HepG2 (cell line): ENCODE measurements around the gene RARA. TPM values are rescaled to one million over a fixed set of nuclear protein-coding genes. Genes with fewer than 3 reads are reported as not detected.

ENCODE experiments used
- GABPB1 ChIP-seq: IDR thresholded peaks from 2 replicates; pipeline ENCODE4 v1.6.1; 2016; ENCODE audit warnings: mild to moderate bottlenecking, missing genetic modification reagents, moderate library complexity, missing compliant biosample characterization
- HIVEP1 ChIP-seq: sonication (generic); formaldehyde crosslinking; IDR thresholded peaks from 2 replicates; pipeline ENCODE4 v1.4.0; 2020; ENCODE audit warnings: mild to moderate bottlenecking, missing genetic modification reagents
- IRF1 ChIP-seq: sonication (generic); formaldehyde crosslinking; IDR thresholded peaks from 2 replicates; pipeline ENCODE4 v1.4.0; 2020; ENCODE audit warnings: low read depth, mild to moderate bottlenecking, missing genetic modification reagents
- ISX ChIP-seq: sonication (generic); formaldehyde crosslinking; conservative IDR thresholded peaks from 2 replicates; pipeline ENCODE4 v1.5.0; 2020; ENCODE audit warnings: missing genetic modification reagents
- KDM5A ChIP-seq: fragments of 200-600 bp; sonication (generic); IDR thresholded peaks from 2 replicates; pipeline ENCODE4 v1.7.0; 2018; ENCODE audit warnings: antibody characterized with exemption, mild to moderate bottlenecking, low read length, borderline replicate concordance
- KLF11 ChIP-seq: IDR thresholded peaks from 2 replicates; pipeline ENCODE4 v1.6.1; 2016; ENCODE audit warnings: missing compliant biosample characterization
- LRRFIP1 ChIP-seq: sonication (generic); formaldehyde crosslinking; conservative IDR thresholded peaks from 2 replicates; pipeline ENCODE4 v1.4.0; 2020; ENCODE audit warnings: missing genetic modification reagents
- MXD1 ChIP-seq: sonication (generic); formaldehyde crosslinking; IDR thresholded peaks from 2 replicates; pipeline ENCODE4 v1.4.0; 2020; ENCODE audit warnings: mild to moderate bottlenecking, missing genetic modification reagents
- RORA ChIP-seq: sonication (generic); formaldehyde crosslinking; IDR thresholded peaks from 2 replicates; pipeline ENCODE4 v1.5.0; 2020; ENCODE audit warnings: mild to moderate bottlenecking, missing genetic modification reagents, moderate library complexity
- SPEN ChIP-seq: sonication (generic); formaldehyde crosslinking; IDR thresholded peaks from 2 replicates; pipeline ENCODE4 v1.5.1; 2020; ENCODE audit warnings: low read depth, mild to moderate bottlenecking, missing genetic modification reagents
- TCF7L2 ChIP-seq: IDR thresholded peaks from 2 replicates; pipeline ENCODE4 v1.6.1; 2011; ENCODE audit warnings: mild to moderate bottlenecking, low read depth, low read length, moderate library complexity
- ZFP37 ChIP-seq: sonication (generic); formaldehyde crosslinking; IDR thresholded peaks from 2 replicates; pipeline ENCODE4 v1.4.0; 2020; ENCODE audit warnings: missing genetic modification reagents, borderline replicate concordance
- ZKSCAN1 ChIP-seq: fragments of 150-350 bp; IDR thresholded peaks from 2 replicates; pipeline ENCODE4 v1.6.1; 2014; ENCODE audit warnings: low read length
- ZMYM2 ChIP-seq: sonication (generic); formaldehyde crosslinking; IDR thresholded peaks from 2 replicates; pipeline ENCODE4 v1.8.0; 2022; ENCODE audit warnings: mild to moderate bottlenecking, missing genetic modification reagents
- ZNF30 ChIP-seq: sonication (generic); formaldehyde crosslinking; IDR thresholded peaks from 2 replicates; pipeline ENCODE4 v1.5.0; 2020; ENCODE audit warnings: mild to moderate bottlenecking, missing genetic modification reagents
- ZNF562 ChIP-seq: sonication (generic); formaldehyde crosslinking; IDR thresholded peaks from 2 replicates; pipeline ENCODE4 v1.8.0; 2022; ENCODE audit warnings: missing genetic modification reagents, borderline replicate concordance
- ZNF883 ChIP-seq: sonication (generic); formaldehyde crosslinking; IDR thresholded peaks from 2 replicates; pipeline ENCODE4 v1.5.1; 2020; ENCODE audit warnings: mild to moderate bottlenecking, missing genetic modification reagents; ENCODE audit errors: not compliant biosample characterization
- polyA plus RNA-seq, 8 experiments: library from polyadenylated mRNA; depleted of rRNA in 3 of 8; stranded (reverse) in 7 of 8; unstranded in 1 of 8; fragments of >200 nt; fragmentation: Illumina TruSeq in 4 of 8; extraction: Trizol in 4 of 8; gene quantifications; 2 replicates each; pipeline versions ENCODE4 v1.2.1 to v1.2.3, GENCODE V29; 2011 to 2016; ENCODE audit warnings: low read depth in 4 of 8, missing spikeins in 1 of 8, mixed read lengths in 1 of 8; ENCODE audit not compliant: insufficient read depth in 1 of 8
- total RNA-seq, 5 experiments: library from RNA; depleted of rRNA; stranded (reverse); fragments of >200 nt; fragmentation: Illumina TruSeq; extraction: Trizol; gene quantifications; 2 replicates each; pipeline ENCODE4 v1.2.3, GENCODE V29; 2016; ENCODE audit warnings: low read depth in 1 of 5
- TF ChIP-seq, protein P1 (sequence below): sonication (generic); formaldehyde crosslinking; IDR thresholded peaks from 2 replicates; pipeline ENCODE4 v1.8.1; 2023; ENCODE audit warnings: mild to moderate bottlenecking, missing genetic modification reagents, borderline replicate concordance
- TF ChIP-seq, protein P2 (sequence below): IDR thresholded peaks from 2 replicates; pipeline ENCODE4 v1.6.1; 2016; ENCODE audit warnings: low read depth, missing genetic modification reagents, missing compliant biosample characterization
- TF ChIP-seq, protein P3 (sequence below): sonication (generic); formaldehyde crosslinking; IDR thresholded peaks from 2 replicates; pipeline ENCODE4 v1.4.0; 2020; ENCODE audit warnings: missing genetic modification reagents

RARA gene
- total and polyA plus RNA-seq, 2 of the 13 experiments (the other 11 are each of a cell fraction or from before 2014, with no cell fraction given), result 6.4 to 8.6 TPM

DNA sequence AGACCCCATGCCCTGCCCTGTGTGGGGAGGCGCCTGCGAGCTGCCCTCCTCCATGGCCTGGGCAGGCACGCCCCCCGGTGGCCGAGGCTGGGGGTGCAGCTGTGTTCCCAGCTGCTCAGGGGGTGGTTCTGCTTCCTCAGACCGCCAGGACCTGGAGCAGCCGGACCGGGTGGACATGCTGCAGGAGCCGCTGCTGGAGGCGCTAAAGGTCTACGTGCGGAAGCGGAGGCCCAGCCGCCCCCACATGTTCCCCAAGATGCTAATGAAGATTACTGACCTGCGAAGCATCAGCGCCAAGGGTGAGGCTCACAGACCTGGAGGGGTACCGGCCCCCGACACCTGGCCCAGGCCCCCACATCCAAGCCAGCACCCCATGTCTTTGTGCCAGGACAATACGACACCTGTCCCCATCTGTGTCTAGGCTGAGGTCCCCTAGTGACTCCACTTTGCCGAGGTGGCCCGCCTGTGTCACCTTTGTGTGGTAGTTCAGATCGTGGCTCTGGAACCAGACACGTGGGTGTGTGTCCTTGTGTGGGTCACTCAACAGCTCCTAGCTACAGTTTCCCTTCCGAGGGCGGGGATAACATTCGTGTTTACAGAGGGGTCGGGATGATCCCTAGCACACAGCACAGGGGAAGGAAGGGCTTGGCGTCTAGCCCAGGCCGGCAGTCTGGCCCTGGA lies 46.3 kb downstream of the RARA start (continued):
- no peak for TF ChIP-seq ISX (CRISPR knock-in tag)
- peak; percentile 76 for TF ChIP-seq ZNF883 (CRISPR knock-in tag)
- no peak for TF ChIP-seq ZNF30 (CRISPR knock-in tag)
- no peak for TF ChIP-seq ZKSCAN1
- TF ChIP-seq, protein P1, sequence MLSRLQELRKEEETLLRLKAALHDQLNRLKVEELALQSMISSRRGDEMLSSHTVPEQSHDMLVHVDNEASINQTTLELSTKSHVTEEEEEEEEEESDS, result no peak
- no peak for TF ChIP-seq KLF11 (CRISPR knock-in tag)
- TF ChIP-seq RORA (CRISPR knock-in tag), result no peak
- no peak for TF ChIP-seq IRF1 (CRISPR knock-in tag)
- no peak for TF ChIP-seq MXD1 (CRISPR knock-in tag)
- no peak for TF ChIP-seq HIVEP1 (CRISPR knock-in tag)
- TF ChIP-seq GABPB1, result peak; percentile 67; the same call in 1 of the 2 replicates
- no peak for TF ChIP-seq ZNF562
- TF ChIP-seq SPEN, result peak; percentile 34
- no peak for TF ChIP-seq ZFP37 (CRISPR knock-in tag)
- TF ChIP-seq, protein P2, sequence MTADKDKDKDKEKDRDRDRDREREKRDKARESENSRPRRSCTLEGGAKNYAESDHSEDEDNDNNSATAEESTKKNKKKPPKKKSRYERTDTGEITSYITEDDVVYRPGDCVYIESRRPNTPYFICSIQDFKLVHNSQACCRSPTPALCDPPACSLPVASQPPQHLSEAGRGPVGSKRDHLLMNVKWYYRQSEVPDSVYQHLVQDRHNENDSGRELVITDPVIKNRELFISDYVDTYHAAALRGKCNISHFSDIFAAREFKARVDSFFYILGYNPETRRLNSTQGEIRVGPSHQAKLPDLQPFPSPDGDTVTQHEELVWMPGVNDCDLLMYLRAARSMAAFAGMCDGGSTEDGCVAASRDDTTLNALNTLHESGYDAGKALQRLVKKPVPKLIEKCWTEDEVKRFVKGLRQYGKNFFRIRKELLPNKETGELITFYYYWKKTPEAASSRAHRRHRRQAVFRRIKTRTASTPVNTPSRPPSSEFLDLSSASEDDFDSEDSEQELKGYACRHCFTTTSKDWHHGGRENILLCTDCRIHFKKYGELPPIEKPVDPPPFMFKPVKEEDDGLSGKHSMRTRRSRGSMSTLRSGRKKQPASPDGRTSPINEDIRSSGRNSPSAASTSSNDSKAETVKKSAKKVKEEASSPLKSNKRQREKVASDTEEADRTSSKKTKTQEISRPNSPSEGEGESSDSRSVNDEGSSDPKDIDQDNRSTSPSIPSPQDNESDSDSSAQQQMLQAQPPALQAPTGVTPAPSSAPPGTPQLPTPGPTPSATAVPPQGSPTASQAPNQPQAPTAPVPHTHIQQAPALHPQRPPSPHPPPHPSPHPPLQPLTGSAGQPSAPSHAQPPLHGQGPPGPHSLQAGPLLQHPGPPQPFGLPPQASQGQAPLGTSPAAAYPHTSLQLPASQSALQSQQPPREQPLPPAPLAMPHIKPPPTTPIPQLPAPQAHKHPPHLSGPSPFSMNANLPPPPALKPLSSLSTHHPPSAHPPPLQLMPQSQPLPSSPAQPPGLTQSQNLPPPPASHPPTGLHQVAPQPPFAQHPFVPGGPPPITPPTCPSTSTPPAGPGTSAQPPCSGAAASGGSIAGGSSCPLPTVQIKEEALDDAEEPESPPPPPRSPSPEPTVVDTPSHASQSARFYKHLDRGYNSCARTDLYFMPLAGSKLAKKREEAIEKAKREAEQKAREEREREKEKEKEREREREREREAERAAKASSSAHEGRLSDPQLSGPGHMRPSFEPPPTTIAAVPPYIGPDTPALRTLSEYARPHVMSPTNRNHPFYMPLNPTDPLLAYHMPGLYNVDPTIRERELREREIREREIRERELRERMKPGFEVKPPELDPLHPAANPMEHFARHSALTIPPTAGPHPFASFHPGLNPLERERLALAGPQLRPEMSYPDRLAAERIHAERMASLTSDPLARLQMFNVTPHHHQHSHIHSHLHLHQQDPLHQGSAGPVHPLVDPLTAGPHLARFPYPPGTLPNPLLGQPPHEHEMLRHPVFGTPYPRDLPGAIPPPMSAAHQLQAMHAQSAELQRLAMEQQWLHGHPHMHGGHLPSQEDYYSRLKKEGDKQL (CRISPR knock-in tag), result no peak
- TF ChIP-seq, protein P3, sequence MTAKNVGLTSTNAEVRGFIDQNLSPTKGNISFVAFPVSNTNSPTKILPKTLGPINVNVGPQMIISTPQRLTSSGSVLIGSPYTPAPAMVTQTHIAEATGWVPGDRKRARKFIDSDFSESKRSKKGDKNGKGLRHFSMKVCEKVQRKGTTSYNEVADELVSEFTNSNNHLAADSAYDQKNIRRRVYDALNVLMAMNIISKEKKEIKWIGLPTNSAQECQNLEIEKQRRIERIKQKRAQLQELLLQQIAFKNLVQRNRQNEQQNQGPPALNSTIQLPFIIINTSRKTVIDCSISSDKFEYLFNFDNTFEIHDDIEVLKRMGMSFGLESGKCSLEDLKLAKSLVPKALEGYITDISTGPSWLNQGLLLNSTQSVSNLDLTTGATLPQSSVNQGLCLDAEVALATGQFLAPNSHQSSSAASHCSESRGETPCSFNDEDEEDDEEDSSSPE, result no peak
- TF ChIP-seq TCF7L2, result no peak
- no peak for TF ChIP-seq KDM5A
- TF ChIP-seq LRRFIP1 (CRISPR knock-in tag), result no peak
- no peak for TF ChIP-seq ZMYM2 (CRISPR knock-in tag)
